WTC11 (cell line): ENCODE results near the gene PAOX. TPM values are rescaled to one million over a fixed set of nuclear protein-coding genes. Genes with fewer than 3 reads are reported as not detected.

ENCODE experiments used
- ATAC-seq: fragments of 200-7000 bp; cut with Tn5 transposase; 2 replicates; pipeline ENCODE4 v1.10.0; 2021; ENCODE audit warnings: mild to moderate bottlenecking, moderate library complexity
- CTCF ChIA-PET: fragments of 300-600 bp; sonication (Branson Sonifier 250); formaldehyde crosslinking; loops from one replicate; lab custom pipeline; 2021; ENCODE audit warnings: antibody characterized with exemption; lab: Charles Lee
- POLR2A ChIA-PET: fragments of 350-600 bp; sonication (Branson Sonifier 250); formaldehyde crosslinking; loops from one replicate; lab custom pipeline; 2021; ENCODE audit warnings: antibody characterized with exemption; lab: Charles Lee
- DNase-seq: peaks from one replicate; pipeline ENCODE4 v3.0.0; 2021; ENCODE audit warnings: low spot score
- H3K27ac Mint-ChIP-seq: 2 replicates; pipeline ENCODE4 v1.8.0; 2021; ENCODE audit warnings: mixed read lengths
- H3K27me3 Mint-ChIP-seq: 2 replicates; pipeline ENCODE4 v1.8.0; 2021; ENCODE audit warnings: low read depth, mild to moderate bottlenecking, moderate library complexity, mixed read lengths
- H3K36me3 Mint-ChIP-seq: 2 replicates; pipeline ENCODE4 v1.8.0; 2021; ENCODE audit warnings: mixed read lengths
- H3K4me1 Mint-ChIP-seq: 2 replicates; pipeline ENCODE4 v1.8.0; 2022; ENCODE audit warnings: mixed read lengths
- H3K4me3 Mint-ChIP-seq: 2 replicates; pipeline ENCODE4 v1.8.0; 2021; ENCODE audit warnings: mild to moderate bottlenecking, moderate library complexity, mixed read lengths
- H3K9me3 Mint-ChIP-seq: 2 replicates; pipeline ENCODE4 v1.8.0; 2021; ENCODE audit warnings: mixed read lengths
- CREM ChIP-seq: sonication (generic); formaldehyde crosslinking; IDR thresholded peaks from 2 replicates; pipeline ENCODE4 v1.8.1; 2022; ENCODE audit warnings: mild to moderate bottlenecking, missing genetic modification reagents, moderate library complexity
- CTCF ChIP-seq: fragments of 200-600 bp; IDR thresholded peaks from 2 replicates; pipeline ENCODE4 v1.8.0; 2022; ENCODE audit warnings: antibody characterized with exemption
- E2F1 ChIP-seq: sonication (generic); formaldehyde crosslinking; IDR thresholded peaks from 2 replicates; pipeline ENCODE4 v1.8.0; 2022; ENCODE audit warnings: mild to moderate bottlenecking, missing genetic modification reagents
- ETV6 ChIP-seq: sonication (generic); formaldehyde crosslinking; IDR thresholded peaks from 2 replicates; pipeline ENCODE4 v1.8.1; 2022; ENCODE audit warnings: mild to moderate bottlenecking, missing genetic modification reagents
- FOXJ3 ChIP-seq: sonication (generic); formaldehyde crosslinking; IDR thresholded peaks from 2 replicates; pipeline ENCODE4 v1.9.0; 2021; ENCODE audit warnings: missing genetic modification reagents, mild to moderate bottlenecking, borderline replicate concordance
- FOXP1 ChIP-seq: sonication (generic); formaldehyde crosslinking; IDR thresholded peaks from 2 replicates; pipeline ENCODE4 v1.8.0; 2022; ENCODE audit warnings: missing genetic modification reagents, mild to moderate bottlenecking, moderate library complexity, borderline replicate concordance
- GABPB1 ChIP-seq: sonication (generic); formaldehyde crosslinking; IDR thresholded peaks from 2 replicates; pipeline ENCODE4 v1.8.1; 2023; ENCODE audit warnings: mild to moderate bottlenecking, missing genetic modification reagents
- JUN ChIP-seq: sonication (generic); formaldehyde crosslinking; IDR thresholded peaks from 2 replicates; pipeline ENCODE4 v1.8.0; 2023; ENCODE audit warnings: mild to moderate bottlenecking, missing genetic modification reagents
- MYBL2 ChIP-seq: sonication (generic); formaldehyde crosslinking; IDR thresholded peaks from 2 replicates; pipeline ENCODE4 v1.8.1; 2023; ENCODE audit warnings: mild to moderate bottlenecking, moderate library complexity, missing genetic modification reagents
- NR1H2 ChIP-seq: sonication (generic); formaldehyde crosslinking; IDR thresholded peaks from 2 replicates; pipeline ENCODE4 v1.9.0; 2021; ENCODE audit warnings: mild to moderate bottlenecking, moderate library complexity, missing genetic modification reagents
- SMAD3 ChIP-seq: sonication (generic); formaldehyde crosslinking; IDR thresholded peaks from 2 replicates; pipeline ENCODE4 v1.8.0; 2022; ENCODE audit warnings: missing genetic modification reagents, mild to moderate bottlenecking, borderline replicate concordance
- USF2 ChIP-seq: sonication (generic); formaldehyde crosslinking; IDR thresholded peaks from 2 replicates; pipeline ENCODE4 v1.8.1; 2023; ENCODE audit warnings: mild to moderate bottlenecking, missing genetic modification reagents, moderate library complexity
- ZNF232 ChIP-seq: sonication (generic); formaldehyde crosslinking; IDR thresholded peaks from 2 replicates; pipeline ENCODE4 v1.8.0; 2022; ENCODE audit warnings: mild to moderate bottlenecking, missing genetic modification reagents
- ZNF263 ChIP-seq: sonication (generic); formaldehyde crosslinking; IDR thresholded peaks from 2 replicates; pipeline ENCODE4 v1.8.1; 2022; ENCODE audit warnings: low read depth, mild to moderate bottlenecking, moderate library complexity, missing genetic modification reagents
- ZNF423 ChIP-seq: fragments of 250-450 bp; sonication (Bioruptor Pico); IDR thresholded peaks from 2 replicates; pipeline ENCODE4 v2.1.2; 2022; ENCODE audit warnings: mild to moderate bottlenecking, moderate library complexity
- total RNA-seq: library from RNA; stranded (reverse); gene quantifications from 3 replicates; pipeline ENCODE4 v1.2.3, GENCODE V29; 2021
- TF ChIP-seq, protein P1 (sequence below): sonication (generic); formaldehyde crosslinking; IDR thresholded peaks from 2 replicates; pipeline ENCODE4 v1.8.1; 2022; ENCODE audit warnings: low read depth, mild to moderate bottlenecking, moderate library complexity, missing genetic modification reagents, borderline replicate concordance
- TF ChIP-seq, protein P2 (sequence below): sonication (generic); formaldehyde crosslinking; IDR thresholded peaks from 2 replicates; pipeline ENCODE4 v1.8.0; 2023; ENCODE audit warnings: missing genetic modification reagents, mild to moderate bottlenecking, borderline replicate concordance

The PAOX gene
- total RNA-seq, 1 experiment from 2014 or later: 3.6 TPM

GRCh38 chr10:133401500-133401899 lies 22.4 kb downstream of the PAOX start:
- POLR2A ChIA-PET: no interaction called here
- H3K9me3 Mint-ChIP-seq: no peaks in the 10 kb centered on the region
- no peaks in the 10 kb centered on the region for H3K27me3 Mint-ChIP-seq
- no peaks in the 10 kb centered on the region for H3K4me1 Mint-ChIP-seq
- no peak overlapping the region for H3K27ac Mint-ChIP-seq
- CTCF ChIA-PET: no interaction called here
- ATAC-seq: no peak
- DNase-seq: no peak
- H3K36me3 Mint-ChIP-seq: peaks cover 79% of the 10 kb centered on the region
- TF ChIP-seq, protein P1, sequence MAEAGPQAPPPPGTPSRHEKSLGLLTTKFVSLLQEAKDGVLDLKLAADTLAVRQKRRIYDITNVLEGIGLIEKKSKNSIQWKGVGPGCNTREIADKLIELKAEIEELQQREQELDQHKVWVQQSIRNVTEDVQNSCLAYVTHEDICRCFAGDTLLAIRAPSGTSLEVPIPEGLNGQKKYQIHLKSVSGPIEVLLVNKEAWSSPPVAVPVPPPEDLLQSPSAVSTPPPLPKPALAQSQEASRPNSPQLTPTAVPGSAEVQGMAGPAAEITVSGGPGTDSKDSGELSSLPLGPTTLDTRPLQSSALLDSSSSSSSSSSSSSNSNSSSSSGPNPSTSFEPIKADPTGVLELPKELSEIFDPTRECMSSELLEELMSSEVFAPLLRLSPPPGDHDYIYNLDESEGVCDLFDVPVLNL: no peak
- no peak for TF ChIP-seq CTCF
- no peak for TF ChIP-seq FOXP1 (CRISPR knock-in tag)
- no peak for TF ChIP-seq E2F1 (CRISPR knock-in tag)
- TF ChIP-seq ZNF423: no peak
- TF ChIP-seq, protein P2, sequence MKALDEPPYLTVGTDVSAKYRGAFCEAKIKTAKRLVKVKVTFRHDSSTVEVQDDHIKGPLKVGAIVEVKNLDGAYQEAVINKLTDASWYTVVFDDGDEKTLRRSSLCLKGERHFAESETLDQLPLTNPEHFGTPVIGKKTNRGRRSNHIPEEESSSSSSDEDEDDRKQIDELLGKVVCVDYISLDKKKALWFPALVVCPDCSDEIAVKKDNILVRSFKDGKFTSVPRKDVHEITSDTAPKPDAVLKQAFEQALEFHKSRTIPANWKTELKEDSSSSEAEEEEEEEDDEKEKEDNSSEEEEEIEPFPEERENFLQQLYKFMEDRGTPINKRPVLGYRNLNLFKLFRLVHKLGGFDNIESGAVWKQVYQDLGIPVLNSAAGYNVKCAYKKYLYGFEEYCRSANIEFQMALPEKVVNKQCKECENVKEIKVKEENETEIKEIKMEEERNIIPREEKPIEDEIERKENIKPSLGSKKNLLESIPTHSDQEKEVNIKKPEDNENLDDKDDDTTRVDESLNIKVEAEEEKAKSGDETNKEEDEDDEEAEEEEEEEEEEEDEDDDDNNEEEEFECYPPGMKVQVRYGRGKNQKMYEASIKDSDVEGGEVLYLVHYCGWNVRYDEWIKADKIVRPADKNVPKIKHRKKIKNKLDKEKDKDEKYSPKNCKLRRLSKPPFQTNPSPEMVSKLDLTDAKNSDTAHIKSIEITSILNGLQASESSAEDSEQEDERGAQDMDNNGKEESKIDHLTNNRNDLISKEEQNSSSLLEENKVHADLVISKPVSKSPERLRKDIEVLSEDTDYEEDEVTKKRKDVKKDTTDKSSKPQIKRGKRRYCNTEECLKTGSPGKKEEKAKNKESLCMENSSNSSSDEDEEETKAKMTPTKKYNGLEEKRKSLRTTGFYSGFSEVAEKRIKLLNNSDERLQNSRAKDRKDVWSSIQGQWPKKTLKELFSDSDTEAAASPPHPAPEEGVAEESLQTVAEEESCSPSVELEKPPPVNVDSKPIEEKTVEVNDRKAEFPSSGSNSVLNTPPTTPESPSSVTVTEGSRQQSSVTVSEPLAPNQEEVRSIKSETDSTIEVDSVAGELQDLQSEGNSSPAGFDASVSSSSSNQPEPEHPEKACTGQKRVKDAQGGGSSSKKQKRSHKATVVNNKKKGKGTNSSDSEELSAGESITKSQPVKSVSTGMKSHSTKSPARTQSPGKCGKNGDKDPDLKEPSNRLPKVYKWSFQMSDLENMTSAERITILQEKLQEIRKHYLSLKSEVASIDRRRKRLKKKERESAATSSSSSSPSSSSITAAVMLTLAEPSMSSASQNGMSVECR (CRISPR knock-in tag): no peak
- TF ChIP-seq MYBL2 (CRISPR knock-in tag): no peak
- TF ChIP-seq GABPB1: no peak
- no peak for TF ChIP-seq ZNF232 (CRISPR knock-in tag)
- no peak for TF ChIP-seq FOXJ3
- no peak for TF ChIP-seq JUN (CRISPR knock-in tag)
- TF ChIP-seq ZNF263: no peak
- TF ChIP-seq NR1H2 (CRISPR knock-in tag): no peak
- TF ChIP-seq SMAD3 (CRISPR knock-in tag): no peak
- no peak for TF ChIP-seq USF2 (CRISPR knock-in tag)
- no peak for TF ChIP-seq ETV6 (CRISPR knock-in tag)
- TF ChIP-seq CREM (CRISPR knock-in tag): no peak
- TF ChIP-seq, all 79 proteins: peak for 0
- no peak overlapping the region for H3K4me3 Mint-ChIP-seq
